HG03025 (cell line): Measurements from ENCODE around the gene STAM2.
"Not testable (repeated sequence)": the region's sequence is repeated elsewhere in the genome, so short reads cannot be mapped to it uniquely, and the experiment has no call there.

Experiments used
- ATAC-seq: cut with Tn5 transposase; IDR thresholded peaks from one replicate; pipeline ENCODE4 v1.9.1; 2021; ENCODE audit warnings: mild to moderate bottlenecking, moderate library complexity; ENCODE audit not compliant: unreplicated experiment, low FRiP score

The STAM2 gene

GRCh38 chr2:152173831-152174230 is 1.7 kb downstream of the STAM2 start:
- no peak for ATAC-seq

GRCh38 chr2:152172201-152172785 is 3.3 kb downstream of the STAM2 start:
- not testable (repeated sequence) for ATAC-seq

GRCh38 chr2:152171718-152172117 is 3.8 kb downstream of the STAM2 start:
- ATAC-seq = no peak

GRCh38 chr2:152169158-152169557 is 6.4 kb downstream of the STAM2 start:
- not testable (repeated sequence) for ATAC-seq

- not testable (repeated sequence) for ATAC-seq
These were observed 8.1 kb downstream of the STAM2 start for GRCh38 chr2:152167470-152167869.

- ATAC-seq = peak; percentile 42
These were observed 8.5 kb downstream of the STAM2 start for GRCh38 chr2:152167065-152167464.

- ATAC-seq = peak; percentile 64
These were observed 8.9 kb downstream of the STAM2 start for GRCh38 chr2:152166633-152167032.

- ATAC-seq = no peak
These were observed 9.8 kb downstream of the STAM2 start for GRCh38 chr2:152165780-152166179.

GRCh38 chr2:152165306-152165705 is 10.3 kb downstream of the STAM2 start:
- no peak for ATAC-seq

GRCh38 chr2:152163669-152164068 is 11.9 kb downstream of the STAM2 start:
- not testable (repeated sequence) for ATAC-seq

GRCh38 chr2:152162141-152162540 is 13.4 kb downstream of the STAM2 start:
- ATAC-seq = no peak

GRCh38 chr2:152161598-152161997 is 14.0 kb downstream of the STAM2 start:
- no peak for ATAC-seq

- not testable (repeated sequence) for ATAC-seq
These were observed 15.2 kb downstream of the STAM2 start for GRCh38 chr2:152160378-152160777.

GRCh38 chr2:152157253-152157652 is 18.3 kb downstream of the STAM2 start:
- no peak for ATAC-seq

- ATAC-seq = no peak
These were observed 20.4 kb downstream of the STAM2 start for GRCh38 chr2:152155209-152155608.

GRCh38 chr2:152154462-152154861 is 21.1 kb downstream of the STAM2 start:
- no peak for ATAC-seq

GRCh38 chr2:152134488-152135280 is 40.9 kb downstream of the STAM2 start:
- ATAC-seq = no peak

- ATAC-seq = no peak
These were observed 43.3 kb downstream of the STAM2 start for GRCh38 chr2:152132306-152132705.

GRCh38 chr2:152127628-152128027 is 47.9 kb downstream of the STAM2 start:
- ATAC-seq = no peak

- ATAC-seq = no peak
These were observed 48.9 kb downstream of the STAM2 start for GRCh38 chr2:152126664-152127063.

- ATAC-seq = no peak
These were observed 53.4 kb downstream of the STAM2 start for GRCh38 chr2:152122161-152122560.

- no peak for ATAC-seq
These were observed 55.1 kb downstream of the STAM2 start for GRCh38 chr2:152120430-152120829.
